GM12875 (cell line): ENCODE results near the gene BCL2L1.

Source experiments
- H3K4me3 ChIP-seq: one replicate; pipeline ENCODE4 v1.5.1; 2011; ENCODE audit warnings: low read depth, low read length, control low read depth
- TF ChIP-seq, protein P1 (sequence below): IDR thresholded peaks from 2 replicates; pipeline ENCODE4 v1.5.1; 2011; ENCODE audit warnings: low read depth, mild to moderate bottlenecking, control low read depth, inconsistent platforms, low read length, moderate library complexity, borderline replicate concordance; ENCODE audit not compliant: insufficient read depth

BCL2L1 gene

DNA sequence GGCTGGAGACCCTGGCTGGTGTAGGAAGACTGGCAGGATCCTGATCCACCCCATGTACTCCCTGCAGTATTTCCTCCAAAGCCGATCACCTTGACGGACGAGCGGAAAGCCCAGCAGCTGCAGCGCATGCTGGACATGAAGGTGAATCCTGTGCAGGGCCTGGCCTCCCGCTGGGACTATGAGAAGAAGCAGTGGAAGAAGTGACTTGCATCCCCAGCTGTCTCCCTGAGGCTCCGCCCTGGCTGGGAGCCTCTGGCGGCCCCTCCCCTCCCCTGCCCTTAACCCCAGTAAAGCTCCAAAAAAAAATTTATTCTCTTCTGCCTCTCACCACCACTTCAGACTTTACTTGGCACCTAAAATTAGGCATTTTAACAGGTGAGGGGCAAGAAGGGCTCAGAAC is 78.0 kb downstream of the BCL2L1 start:
- H3K4me3 ChIP-seq = no peak overlapping the region
- TF ChIP-seq, protein P1, sequence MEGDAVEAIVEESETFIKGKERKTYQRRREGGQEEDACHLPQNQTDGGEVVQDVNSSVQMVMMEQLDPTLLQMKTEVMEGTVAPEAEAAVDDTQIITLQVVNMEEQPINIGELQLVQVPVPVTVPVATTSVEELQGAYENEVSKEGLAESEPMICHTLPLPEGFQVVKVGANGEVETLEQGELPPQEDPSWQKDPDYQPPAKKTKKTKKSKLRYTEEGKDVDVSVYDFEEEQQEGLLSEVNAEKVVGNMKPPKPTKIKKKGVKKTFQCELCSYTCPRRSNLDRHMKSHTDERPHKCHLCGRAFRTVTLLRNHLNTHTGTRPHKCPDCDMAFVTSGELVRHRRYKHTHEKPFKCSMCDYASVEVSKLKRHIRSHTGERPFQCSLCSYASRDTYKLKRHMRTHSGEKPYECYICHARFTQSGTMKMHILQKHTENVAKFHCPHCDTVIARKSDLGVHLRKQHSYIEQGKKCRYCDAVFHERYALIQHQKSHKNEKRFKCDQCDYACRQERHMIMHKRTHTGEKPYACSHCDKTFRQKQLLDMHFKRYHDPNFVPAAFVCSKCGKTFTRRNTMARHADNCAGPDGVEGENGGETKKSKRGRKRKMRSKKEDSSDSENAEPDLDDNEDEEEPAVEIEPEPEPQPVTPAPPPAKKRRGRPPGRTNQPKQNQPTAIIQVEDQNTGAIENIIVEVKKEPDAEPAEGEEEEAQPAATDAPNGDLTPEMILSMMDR = no peak

DNA sequence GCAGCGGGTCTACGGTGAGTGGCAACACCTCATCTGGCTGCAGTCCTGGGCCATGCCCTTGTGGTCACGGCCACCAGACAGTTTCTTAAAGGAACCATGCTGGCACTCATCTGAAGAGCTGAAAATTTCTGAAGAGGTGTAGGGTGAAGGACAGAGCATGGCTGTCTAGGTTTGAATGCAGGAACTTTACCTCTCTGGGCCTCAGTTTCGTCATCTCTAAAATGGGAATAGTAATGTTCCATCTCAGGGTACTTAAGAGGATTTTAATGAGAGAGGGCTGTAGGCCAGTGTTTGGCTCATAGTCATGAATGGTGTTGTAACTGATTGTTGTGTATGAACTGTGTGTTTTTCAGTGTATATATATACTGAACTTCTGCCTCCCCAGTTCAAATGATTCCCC is 79.1 kb downstream of the BCL2L1 start:
- TF ChIP-seq, protein P1 = no peak
- no peak overlapping the region for H3K4me3 ChIP-seq

DNA sequence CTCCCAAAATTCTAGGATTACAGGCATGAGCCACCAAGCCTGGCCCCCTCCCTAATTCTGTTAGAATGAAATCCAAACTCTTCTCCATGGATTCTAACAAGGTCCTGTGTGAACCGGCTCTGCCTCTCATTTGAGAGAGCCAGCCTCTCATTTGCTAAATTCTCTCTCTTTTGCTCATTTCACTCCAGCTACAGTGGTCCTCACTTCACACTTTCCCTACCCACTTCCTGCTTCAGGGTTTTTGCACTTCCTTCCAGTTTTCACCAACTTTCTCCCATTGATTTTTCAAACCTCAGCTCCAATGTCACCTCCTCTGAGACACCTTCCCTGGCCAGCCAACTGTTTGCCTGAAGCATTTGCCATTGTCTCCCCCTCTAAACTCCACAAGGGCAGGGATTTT is 79.8 kb downstream of the BCL2L1 start:
- TF ChIP-seq, protein P1 = no peak
- H3K4me3 ChIP-seq = no peak overlapping the region

DNA sequence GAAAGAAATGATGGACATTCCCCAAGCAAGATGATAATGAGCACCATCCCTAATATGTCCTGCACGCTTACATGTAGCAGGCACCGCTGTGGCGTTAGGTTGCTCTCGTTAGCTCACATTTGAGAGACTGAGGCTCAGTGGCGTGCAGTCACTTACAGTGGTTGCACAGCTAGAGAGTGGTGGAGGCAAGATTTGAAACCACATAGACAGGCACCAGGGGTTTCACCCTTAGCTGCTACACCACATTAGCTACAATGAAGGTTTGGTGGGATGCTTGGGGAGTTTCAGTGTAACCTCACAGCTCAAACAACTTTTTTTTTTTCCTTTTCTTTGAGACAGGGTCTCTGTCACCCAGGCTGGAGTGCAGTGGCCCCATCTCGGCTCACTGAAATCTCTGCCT is 81.3 kb downstream of the BCL2L1 start:
- TF ChIP-seq, protein P1 = no peak

DNA sequence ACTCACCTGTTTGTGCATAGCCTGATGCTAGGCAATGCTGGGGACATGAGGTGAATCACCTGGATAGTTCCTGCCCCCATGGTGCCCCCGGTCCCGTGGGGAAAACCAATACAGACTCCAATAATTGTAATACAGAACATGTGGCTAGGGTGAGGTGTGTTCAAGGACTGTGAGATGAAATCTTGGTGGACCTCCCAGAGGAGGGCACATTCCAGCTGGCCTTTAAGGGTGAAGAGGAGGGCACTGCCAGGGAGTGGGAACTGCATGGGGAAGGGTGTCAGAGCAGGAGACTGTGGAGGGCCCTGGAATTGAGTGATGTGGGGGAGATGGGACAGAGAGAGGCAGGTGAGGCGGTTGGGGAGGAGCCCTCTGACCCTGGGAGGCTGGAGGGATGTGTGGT is 82.4 kb downstream of the BCL2L1 start:
- no peak overlapping the region for H3K4me3 ChIP-seq
- TF ChIP-seq, protein P1 = no peak

More for the DNA sequence above, 81.3 kb downstream of the BCL2L1 start:
- H3K4me3 ChIP-seq = no peak overlapping the region

DNA sequence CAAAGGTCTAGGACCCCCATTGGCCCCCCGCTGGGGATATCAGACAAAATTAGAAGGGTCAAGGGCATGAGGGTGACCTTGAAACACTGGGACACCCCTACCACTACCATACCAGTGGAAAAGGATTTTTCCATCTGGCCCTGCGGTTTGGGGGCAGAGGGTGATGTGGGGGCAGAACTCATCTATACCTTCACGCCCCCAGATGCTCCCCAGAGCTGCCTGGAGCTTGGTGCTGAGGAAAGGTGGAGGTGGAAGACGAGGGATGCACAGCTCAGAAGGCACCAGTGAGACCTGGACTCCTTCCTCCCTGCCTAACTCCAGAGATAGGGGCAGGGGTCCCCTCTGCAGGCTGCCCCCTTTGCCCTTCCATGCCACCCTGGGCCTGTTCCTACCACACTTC is 83.9 kb downstream of the BCL2L1 start:
- TF ChIP-seq, protein P1 = no peak
- H3K4me3 ChIP-seq = no peak overlapping the region

DNA sequence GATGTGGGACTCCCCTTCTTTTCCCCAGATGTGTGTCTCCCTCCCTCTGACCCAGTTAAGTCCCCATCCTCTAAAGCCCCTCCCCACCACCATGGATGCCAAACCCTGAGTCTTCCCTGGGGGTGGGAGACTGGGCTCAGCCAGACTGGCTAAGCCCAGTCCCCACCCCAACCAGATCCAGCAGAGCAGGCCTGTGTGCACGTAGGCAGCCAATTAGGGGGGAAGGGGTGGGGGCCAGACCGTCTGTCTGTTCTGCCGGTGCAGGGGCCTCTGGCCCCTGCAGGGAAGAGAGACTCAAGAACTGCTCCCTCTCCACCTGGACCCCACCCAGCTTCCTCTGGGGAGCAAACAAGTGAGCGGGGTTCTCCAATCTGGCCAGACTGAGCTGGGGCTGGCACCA is 84.4 kb downstream of the BCL2L1 start:
- H3K4me3 ChIP-seq = no peak overlapping the region
- TF ChIP-seq, protein P1 = no peak
